Naive thymus-derived CD8-positive, alpha-beta T cell (primary cell): ENCODE results near the gene CLBA1. TPM values are rescaled to one million over a fixed set of nuclear protein-coding genes. Genes with fewer than 3 reads are reported as not detected.

Experiments used
- ATAC-seq, 2 donors: fragments of 150-1000 bp; cut with Tn5 transposase in 1 of 2; sonication (Bioruptor Pico), chemical (Tn5 transposase) in 1 of 2; 1 replicate in 1 of 2; 2 replicates in 1 of 2; pipeline ENCODE4 v1.10.0; 2021; ENCODE audit warnings: mild to moderate bottlenecking in 2 of 2, moderate library complexity in 2 of 2
- POLR2A ChIA-PET: fragments of 350-600 bp; sonication (Branson Sonifier 250); formaldehyde crosslinking; loops from one replicate; lab custom pipeline; 2021; ENCODE audit warnings: antibody characterized with exemption; lab: Charles Lee
- DNase-seq, 10 donors: peaks; one replicate each; pipeline versions ENCODE4 v3.0.0 to v3.0.0-alpha.2; 2020 to 2022
- H3K27ac Mint-ChIP-seq, 10 donors: one replicate each; pipeline ENCODE4 v1.8.0; 2020 to 2022; ENCODE audit warnings: mild to moderate bottlenecking in 10 of 10, mixed read lengths in 10 of 10, moderate library complexity in 4 of 10, inconsistent platforms in 1 of 10
- H3K27me3 Mint-ChIP-seq, 5 donors: one replicate each; pipeline ENCODE4 v1.8.0; 2021 to 2022; ENCODE audit warnings: mixed read lengths in 5 of 5
- H3K36me3 Mint-ChIP-seq, 3 donors: one replicate each; pipeline ENCODE4 v1.8.0; 2020 to 2022; ENCODE audit warnings: mixed read lengths in 3 of 3, mild to moderate bottlenecking in 2 of 3, inconsistent platforms in 1 of 3
- H3K4me1 Mint-ChIP-seq, 4 donors: one replicate each; pipeline ENCODE4 v1.8.0; 2021 to 2022; ENCODE audit warnings: mixed read lengths in 4 of 4
- H3K4me3 Mint-ChIP-seq, 10 donors: one replicate each; pipeline ENCODE4 v1.8.0; 2020 to 2022; ENCODE audit warnings: mild to moderate bottlenecking in 10 of 10, mixed read lengths in 10 of 10, moderate library complexity in 6 of 10, inconsistent platforms in 1 of 10
- H3K9me3 Mint-ChIP-seq, 9 donors: one replicate each; pipeline ENCODE4 v1.8.0; 2020 to 2022; ENCODE audit warnings: mixed read lengths in 9 of 9, mild to moderate bottlenecking in 3 of 9, inconsistent platforms in 1 of 9, moderate library complexity in 1 of 9
- polyA plus RNA-seq, 3 donors: library from polyadenylated mRNA; unstranded; fragments of 300-500 nt; fragmentation: Illumina TruSeq; gene quantifications; one replicate each; pipeline ENCODE4 v1.2.3, GENCODE V29; 2021
- total RNA-seq, 8 experiments: library from RNA in 2 of 8; stranded (reverse) in 2 of 8; gene quantifications; one replicate each; pipeline ENCODE4 v1.2.3 and lab custom pipeline; 2021 to 2026

Gene CLBA1
- total RNA-seq (1 to 10 TPM; 2.0 to 2.4 TPM), polyA plus RNA-seq (1 to 10 TPM in 2 of 3 donors, under 1 TPM in 1; 0.67 to 2.3 (median 1.2) TPM), total RNA-seq (lab: John Stamatoyannopoulos, UW) (3.0 to 8.3 (median 7.2) reads per million in 6 experiments)

DNA sequence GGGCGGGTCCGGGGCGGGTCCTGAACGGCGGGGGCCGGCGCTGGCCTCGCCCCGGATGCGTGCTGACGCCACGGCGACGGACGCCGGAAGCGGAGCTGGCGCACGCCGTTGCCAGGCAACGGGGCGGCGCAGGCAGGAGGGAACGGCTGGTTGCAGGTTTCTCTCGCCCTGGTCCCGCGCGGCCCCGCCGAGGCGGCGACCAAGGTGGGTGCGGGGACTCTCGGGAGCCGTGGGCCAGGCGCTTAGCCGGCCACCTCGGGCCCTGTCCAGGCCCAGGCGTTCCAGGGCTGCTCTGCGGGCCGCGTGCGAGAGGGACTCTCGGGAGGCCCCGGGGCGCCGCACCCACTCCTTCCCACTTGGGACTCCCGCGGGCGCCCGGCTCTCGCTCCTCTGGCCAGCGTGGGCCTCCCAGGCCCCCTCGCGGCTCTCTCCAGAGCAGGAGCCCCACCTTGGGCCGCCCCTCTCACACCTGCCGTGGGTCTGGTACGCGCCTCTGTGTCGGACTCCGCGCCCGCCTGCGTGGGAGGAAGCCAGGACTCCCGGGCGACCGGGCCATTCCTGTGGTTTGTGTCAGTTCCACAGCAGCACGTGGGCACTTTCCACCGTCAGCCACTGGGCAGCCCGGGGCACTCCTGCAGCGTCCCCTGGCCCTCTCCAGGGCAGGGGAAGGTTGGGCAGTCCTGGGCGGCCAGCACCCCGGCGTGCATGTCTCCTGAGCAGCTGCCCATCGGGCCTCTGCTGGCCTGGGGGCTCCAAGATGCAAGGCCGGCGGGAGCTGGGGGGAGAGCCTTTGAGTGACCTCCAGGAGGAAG is at the start of gene CLBA1:
Gene CLBA1, plus strand, starts transcription at position 114 of the 812 bp plus-strand sequence. Its CDS starts 644 bp downstream, at position 758.
- H3K4me3 Mint-ChIP-seq, result peak within 1 kb of the TSS; percentile 71 to 87 (median 78)
- peaks cover 0 to 11% (median 4%) of the 10 kb centered on the region in 4 donors for H3K4me1 Mint-ChIP-seq
- peaks cover 0 to 3% (median 0%) of the 10 kb centered on the region in 5 donors for H3K27me3 Mint-ChIP-seq
- peak within 1 kb of the TSS; percentile 25 to 94 (median 86) for H3K27ac Mint-ChIP-seq
- POLR2A ChIA-PET, result interaction anchor here (0.7 to 1.9 kb wide), 11 partner anchors 11 to 316 kb away, joined by 3 to 17 read pairs (median 3); partner anchors contain the start of genes CDCA4 and SIVA1
- H3K36me3 Mint-ChIP-seq, result no peaks in the 10 kb centered on the region
- ATAC-seq (peak; percentile 88 to 95), DNase-seq (peak; percentile 83 to 92 (median 89))
- no peaks in the 10 kb centered on the region for H3K9me3 Mint-ChIP-seq

DNA sequence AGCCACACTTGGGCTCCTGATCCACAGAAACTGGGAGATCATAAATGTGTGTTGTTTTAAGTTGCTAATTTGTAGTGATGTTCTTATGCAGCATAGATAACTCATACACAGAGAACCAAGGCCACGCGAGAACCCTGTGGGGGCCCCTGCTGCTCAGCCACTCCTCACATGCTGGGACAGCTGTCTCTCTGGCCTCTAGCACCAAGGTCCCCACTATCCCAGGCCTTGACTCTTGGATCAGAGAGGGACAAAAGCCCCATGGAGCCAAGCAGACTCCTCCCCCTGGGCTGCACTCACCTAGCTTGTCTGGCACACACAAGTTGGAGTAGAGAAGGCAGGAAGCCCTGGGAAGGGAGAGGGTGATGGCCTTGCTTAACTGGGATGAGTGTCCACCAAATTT is 49.6 kb upstream of the CLBA1 start:
- DNase-seq (no peak), ATAC-seq (no peak)
- no peak overlapping the region for H3K4me3 Mint-ChIP-seq
- peaks cover 1 to 8% (median 7%) of the 10 kb centered on the region in 4 donors for H3K4me1 Mint-ChIP-seq
- H3K27ac Mint-ChIP-seq, result no peak overlapping the region
- no peaks in the 10 kb centered on the region for H3K36me3 Mint-ChIP-seq
- H3K27me3 Mint-ChIP-seq, result peaks cover 0 to 24% (median 7%) of the 10 kb centered on the region in 5 donors
- H3K9me3 Mint-ChIP-seq, result no peaks in the 10 kb centered on the region
- POLR2A ChIA-PET, result no interaction called here

DNA sequence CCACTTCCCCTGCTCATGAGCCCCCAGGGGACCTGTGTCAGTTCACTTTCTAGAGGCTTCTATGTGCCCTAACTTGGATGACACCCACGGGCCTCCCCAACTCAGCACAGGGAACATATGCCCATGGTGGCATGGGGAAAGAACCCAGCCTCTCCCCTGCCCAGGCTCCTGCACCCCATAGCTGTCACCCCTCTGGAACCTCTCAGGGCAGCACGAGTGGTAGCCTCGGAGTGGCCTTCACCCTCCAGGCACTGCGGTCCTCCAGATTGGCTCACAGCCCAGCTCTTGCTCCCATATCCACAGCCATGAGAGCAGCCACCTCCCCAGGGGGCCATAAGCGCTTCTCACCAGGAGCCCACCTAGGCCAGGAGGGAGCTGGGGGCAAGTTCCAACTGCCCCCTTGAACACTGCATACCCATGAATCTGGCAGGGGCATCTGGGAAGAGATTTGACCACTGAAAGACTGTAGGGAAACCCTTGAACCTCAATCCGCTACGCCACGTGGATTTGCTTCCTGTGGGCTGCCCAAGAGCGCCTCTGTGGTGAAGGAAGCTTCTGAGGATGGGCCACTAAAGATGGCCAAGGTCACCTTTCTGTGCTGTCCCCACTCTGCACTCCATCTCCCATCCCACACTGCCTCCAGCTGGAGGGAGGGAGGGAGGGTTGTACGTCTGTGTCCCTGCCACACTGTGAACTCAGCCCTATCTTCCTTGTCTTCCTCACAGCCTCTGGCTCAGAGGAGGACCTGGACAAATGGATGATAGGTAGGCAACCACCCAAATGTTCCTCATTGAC is 49.0 kb upstream of the CLBA1 start:
- H3K27me3 Mint-ChIP-seq, result peaks cover 0 to 24% (median 7%) of the 10 kb centered on the region in 5 donors
- POLR2A ChIA-PET, result no interaction called here

DNA sequence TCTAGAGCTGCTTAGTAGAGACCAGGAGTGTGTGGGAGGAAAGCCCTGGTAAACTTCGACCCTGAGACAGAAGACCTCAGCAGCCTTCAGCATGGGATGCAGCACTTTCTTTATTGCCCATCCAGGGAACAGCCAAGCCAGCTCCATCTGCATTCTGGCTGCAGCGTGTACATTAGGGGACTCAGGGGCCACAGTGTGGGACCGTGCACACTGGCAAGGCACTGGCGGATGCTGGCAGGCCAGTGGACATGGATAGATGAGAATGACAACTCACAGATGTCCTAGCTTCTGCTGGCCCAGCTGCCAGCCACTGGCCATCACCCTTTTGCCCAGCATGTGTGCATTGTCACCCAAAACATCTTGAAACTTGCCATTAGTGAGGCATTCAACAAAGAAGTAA is 48.4 kb upstream of the CLBA1 start:
- Mint-ChIP-seq H3K27me3 (peaks cover 0 to 24% (median 7%) of the 10 kb centered on the region in 5 donors), H3K36me3 (no peaks in the 10 kb centered on the region), H3K4me3 (no peak overlapping the region), H3K9me3 (no peaks in the 10 kb centered on the region), H3K4me1 (peaks cover 1 to 7% (median 7%) of the 10 kb centered on the region in 4 donors), H3K27ac (peak overlapping the region in 1 of 10 donors; percentile 2)
- no peak for ATAC-seq
- DNase-seq, result no peak
- POLR2A ChIA-PET, result no interaction called here

More for the DNA sequence above, 49.0 kb upstream of the CLBA1 start:
- H3K4me3 Mint-ChIP-seq, result no peak overlapping the region
- H3K4me1 Mint-ChIP-seq, result peaks cover 1 to 8% (median 7%) of the 10 kb centered on the region in 4 donors
- H3K36me3 Mint-ChIP-seq, result no peaks in the 10 kb centered on the region
- DNase-seq (no peak), ATAC-seq (no peak)
- H3K27ac Mint-ChIP-seq, result peak overlapping the region in 1 of 10 donors; percentile 9
- no peaks in the 10 kb centered on the region for H3K9me3 Mint-ChIP-seq

DNA sequence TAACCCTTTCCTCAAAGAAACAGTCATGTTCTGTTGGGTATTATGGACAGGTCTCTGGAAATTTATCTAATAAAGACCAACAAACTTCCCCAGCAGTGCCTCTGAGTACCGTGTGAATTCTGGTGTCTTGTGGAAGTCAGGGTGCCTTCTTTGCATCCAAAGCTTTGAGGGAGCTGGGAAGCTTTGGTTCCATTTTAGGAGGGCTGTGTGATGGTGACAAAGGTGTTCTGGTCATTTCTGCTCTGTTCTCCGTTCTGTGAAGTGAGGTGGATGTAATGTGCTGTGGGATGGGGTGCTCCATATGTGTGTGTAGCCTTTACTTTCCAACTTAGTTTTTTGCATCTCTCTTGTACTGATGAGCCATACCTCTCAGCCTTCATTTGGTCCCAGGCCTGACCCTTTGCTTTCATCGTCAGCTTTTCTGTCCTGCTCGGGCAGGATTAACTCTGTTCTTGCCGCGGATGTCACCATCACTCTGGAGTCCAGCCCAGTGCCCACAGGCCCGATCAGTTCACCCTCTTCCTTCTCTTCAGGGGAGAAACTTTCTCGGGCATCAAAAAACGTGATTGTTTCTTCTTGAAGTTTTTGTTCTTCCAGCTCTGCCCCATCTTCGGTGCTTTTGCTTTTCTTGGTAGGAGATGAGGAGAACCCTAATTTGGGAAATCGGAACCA is 47.8 kb upstream of the CLBA1 start:
- Mint-ChIP-seq H3K4me3 (no peak overlapping the region), H3K27ac (no peak overlapping the region), H3K27me3 (peaks cover 0 to 25% (median 7%) of the 10 kb centered on the region in 5 donors), H3K9me3 (no peaks in the 10 kb centered on the region), H3K36me3 (no peaks in the 10 kb centered on the region), H3K4me1 (peaks cover 1 to 7% (median 7%) of the 10 kb centered on the region in 4 donors)
- ATAC-seq (no peak), DNase-seq (no peak)
- POLR2A ChIA-PET, result no interaction called here

DNA sequence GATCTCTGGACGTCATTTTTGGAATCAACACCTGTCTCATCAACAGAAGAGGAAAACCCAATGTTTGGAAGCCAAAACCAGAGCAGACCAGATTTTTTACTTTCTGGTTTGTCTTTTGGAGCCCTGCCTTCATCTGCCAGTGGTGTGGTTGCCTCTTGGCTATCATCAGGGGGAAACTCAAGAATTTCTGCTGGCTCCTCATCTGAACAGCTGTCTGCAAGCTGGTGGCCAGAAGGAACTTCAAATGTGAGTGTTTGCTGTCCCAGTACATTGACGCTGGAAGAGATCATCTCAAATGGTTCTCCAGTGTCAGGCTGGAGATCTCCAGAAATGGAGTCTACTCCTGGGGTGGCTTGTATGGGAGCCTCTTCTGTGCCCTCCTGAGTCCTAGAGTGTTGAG is 47.2 kb upstream of the CLBA1 start:
- H3K9me3 Mint-ChIP-seq, result no peaks in the 10 kb centered on the region
- H3K36me3 Mint-ChIP-seq, result no peaks in the 10 kb centered on the region
- POLR2A ChIA-PET, result no interaction called here
- H3K27me3 Mint-ChIP-seq, result peaks cover 0 to 31% (median 7%) of the 10 kb centered on the region in 5 donors
- no peak overlapping the region for H3K4me3 Mint-ChIP-seq
- ATAC-seq (no peak), DNase-seq (no peak)
- H3K4me1 Mint-ChIP-seq, result peaks cover 1 to 7% (median 7%) of the 10 kb centered on the region in 4 donors
- H3K27ac Mint-ChIP-seq, result peak overlapping the region in 1 of 10 donors; percentile 35

DNA sequence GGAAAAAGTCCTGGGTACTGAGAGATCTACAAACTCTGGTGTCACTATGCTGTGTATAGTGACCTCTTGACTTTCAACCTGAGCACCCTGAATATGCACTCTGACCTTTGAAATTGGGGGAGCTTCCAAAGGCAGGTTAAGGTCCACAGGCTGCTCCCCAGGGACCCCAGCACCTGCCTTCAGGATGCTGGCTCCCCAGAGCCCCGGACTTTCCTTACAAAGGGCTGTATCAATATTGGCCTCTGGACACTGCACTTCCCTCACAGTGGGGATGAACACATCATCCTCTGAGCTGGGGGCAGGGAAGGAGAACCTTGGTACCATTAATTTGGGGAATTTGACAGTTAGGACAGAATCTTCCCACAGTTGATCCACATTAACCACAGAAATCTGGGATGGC is 46.6 kb upstream of the CLBA1 start:
- no peak overlapping the region for H3K27ac Mint-ChIP-seq
- H3K27me3 Mint-ChIP-seq, result peaks cover 0 to 33% (median 7%) of the 10 kb centered on the region in 5 donors

DNA sequence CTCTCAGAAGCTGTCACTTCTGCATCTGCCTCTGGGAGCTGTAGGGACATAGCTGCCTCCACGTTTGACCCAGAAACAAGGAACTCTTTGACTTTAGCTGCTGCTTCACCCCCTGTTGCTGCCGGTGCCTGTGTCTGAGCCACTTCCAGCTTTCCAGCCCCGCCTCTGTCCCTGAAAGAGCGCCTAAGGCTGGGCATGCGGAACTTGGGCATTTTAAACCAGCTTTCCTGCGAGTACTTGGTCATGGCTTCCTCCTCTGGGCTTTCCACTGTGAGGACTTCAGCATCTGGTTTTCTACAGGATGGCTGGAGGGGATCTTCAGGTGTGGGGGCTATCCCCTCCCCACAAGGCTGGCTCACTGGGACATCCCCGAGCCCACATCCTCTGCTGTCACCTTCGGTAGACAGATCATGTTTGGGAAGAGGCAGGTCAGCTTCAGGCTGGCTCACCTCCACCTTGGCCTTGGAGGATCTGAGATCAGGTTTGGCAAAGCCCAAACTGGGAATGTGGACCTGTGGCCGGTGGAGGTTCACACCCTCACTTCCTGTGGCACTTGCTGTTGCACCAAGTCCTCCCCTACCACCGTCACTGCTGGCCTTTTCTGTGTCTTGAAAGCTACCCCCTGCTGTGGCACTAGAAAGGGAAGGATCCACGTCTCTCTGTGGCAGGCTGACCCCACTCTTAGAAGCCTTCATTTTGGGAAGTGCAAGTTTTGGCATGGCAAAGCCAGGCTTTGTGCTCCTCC is 45.8 kb upstream of the CLBA1 start:
- no peaks in the 10 kb centered on the region for H3K9me3 Mint-ChIP-seq
- H3K4me1 Mint-ChIP-seq, result peaks cover 0 to 2% (median under 1%) of the 10 kb centered on the region in 4 donors
- no peak for DNase-seq

More for the DNA sequence above, 46.6 kb upstream of the CLBA1 start:
- POLR2A ChIA-PET, result no interaction called here
- Mint-ChIP-seq H3K4me3 (no peak overlapping the region), H3K9me3 (no peaks in the 10 kb centered on the region), H3K4me1 (peaks cover 1 to 7% (median 7%) of the 10 kb centered on the region in 4 donors), H3K36me3 (no peaks in the 10 kb centered on the region)
- ATAC-seq (no peak), DNase-seq (peak in 1 of 10 donors; percentile 0)

DNA sequence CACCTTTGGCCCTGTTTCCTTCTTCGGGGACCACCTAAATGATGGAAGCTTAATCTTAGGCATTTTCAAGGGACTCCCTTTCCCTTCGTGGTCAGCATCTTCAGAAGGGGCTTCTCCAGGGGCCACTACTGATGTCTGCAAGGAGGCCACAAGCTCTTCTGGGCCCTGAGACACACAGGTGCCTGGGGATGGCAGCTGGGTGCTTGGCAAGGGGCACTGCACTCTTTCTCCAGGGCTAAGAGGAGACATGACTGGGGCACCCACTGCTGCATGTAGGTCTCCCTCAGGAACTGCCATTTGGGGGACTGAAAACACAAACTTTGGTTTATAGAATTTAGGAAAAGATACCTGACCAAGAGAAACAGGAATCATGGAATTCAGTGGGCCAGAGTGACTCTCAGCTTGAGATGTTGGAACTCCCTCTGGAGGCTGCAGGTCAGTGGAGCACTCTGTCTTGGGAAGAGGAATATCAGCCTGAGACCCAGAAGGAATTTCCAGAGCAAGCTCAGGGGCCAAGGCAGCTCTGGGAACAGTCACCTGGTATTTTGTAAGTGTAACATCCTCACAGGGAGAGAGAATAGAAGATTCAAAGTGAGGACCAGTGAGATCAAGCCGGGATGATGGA is 45.0 kb upstream of the CLBA1 start:
- DNase-seq (no peak), ATAC-seq (no peak)
- Mint-ChIP-seq H3K4me3 (no peak overlapping the region), H3K27me3 (peaks cover 0 to 24% (median 7%) of the 10 kb centered on the region in 5 donors), H3K27ac (no peak overlapping the region), H3K4me1 (no peaks in the 10 kb centered on the region), H3K9me3 (no peaks in the 10 kb centered on the region), H3K36me3 (no peaks in the 10 kb centered on the region)
- POLR2A ChIA-PET, result no interaction called here

More for the DNA sequence above, 45.8 kb upstream of the CLBA1 start:
- Mint-ChIP-seq H3K27ac (no peak overlapping the region), H3K27me3 (peaks cover 0 to 26% (median 7%) of the 10 kb centered on the region in 5 donors), H3K36me3 (no peaks in the 10 kb centered on the region), H3K4me3 (no peak overlapping the region)
- no peak for ATAC-seq
- POLR2A ChIA-PET, result interaction anchor here (0.6 kb wide), 1 partner anchor 106 kb away, joined by 3 read pairs; no protein-coding TSS in a partner anchor

DNA sequence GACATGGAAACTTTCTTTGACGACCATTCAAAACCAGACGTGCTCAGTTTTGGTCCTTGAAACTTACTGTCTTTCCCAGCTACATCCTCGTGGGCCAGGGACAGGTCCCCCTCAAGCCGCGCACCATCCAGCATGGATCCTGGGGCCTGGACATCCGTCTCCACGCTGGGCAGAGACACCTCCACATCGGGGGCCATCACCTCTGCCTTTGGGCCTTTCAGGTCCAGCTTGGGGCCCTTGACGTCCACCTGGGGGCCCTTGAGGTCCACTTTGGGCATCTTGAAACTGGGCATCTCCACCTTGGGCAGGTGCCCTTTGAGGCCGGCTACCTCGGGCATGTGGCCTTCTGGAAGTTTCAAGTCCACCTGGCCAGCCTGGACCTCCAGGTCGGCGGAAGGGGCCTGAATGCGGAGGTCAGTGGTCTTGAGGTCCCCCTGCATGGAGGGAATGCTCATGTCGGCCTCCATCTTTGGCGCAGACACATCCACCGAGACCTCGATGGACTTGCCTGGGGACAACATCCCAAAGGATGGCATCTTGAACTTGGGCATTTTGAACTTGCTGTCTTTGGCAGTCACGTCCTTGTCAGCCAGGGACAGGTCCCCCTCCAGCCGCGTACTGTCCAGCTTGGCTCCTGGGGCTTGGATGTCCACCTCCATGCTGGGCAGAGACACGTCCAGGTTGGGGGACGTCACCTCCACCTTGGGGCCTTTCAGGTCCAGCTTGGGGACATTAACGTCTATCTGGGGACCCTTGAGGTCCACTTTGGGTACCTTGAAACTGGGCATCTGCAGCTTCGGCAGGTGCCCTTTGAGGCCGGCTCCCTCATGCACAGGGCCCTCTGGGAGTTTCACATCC is 43.9 kb upstream of the CLBA1 start:
- POLR2A ChIA-PET, result no interaction called here
- Mint-ChIP-seq H3K36me3 (no peaks in the 10 kb centered on the region), H3K27ac (no peak overlapping the region), H3K27me3 (peaks cover 0 to 19% (median 7%) of the 10 kb centered on the region in 5 donors), H3K4me3 (no peak overlapping the region), H3K4me1 (no peaks in the 10 kb centered on the region), H3K9me3 (no peaks in the 10 kb centered on the region)
- DNase-seq (no peak), ATAC-seq (no peak)

DNA sequence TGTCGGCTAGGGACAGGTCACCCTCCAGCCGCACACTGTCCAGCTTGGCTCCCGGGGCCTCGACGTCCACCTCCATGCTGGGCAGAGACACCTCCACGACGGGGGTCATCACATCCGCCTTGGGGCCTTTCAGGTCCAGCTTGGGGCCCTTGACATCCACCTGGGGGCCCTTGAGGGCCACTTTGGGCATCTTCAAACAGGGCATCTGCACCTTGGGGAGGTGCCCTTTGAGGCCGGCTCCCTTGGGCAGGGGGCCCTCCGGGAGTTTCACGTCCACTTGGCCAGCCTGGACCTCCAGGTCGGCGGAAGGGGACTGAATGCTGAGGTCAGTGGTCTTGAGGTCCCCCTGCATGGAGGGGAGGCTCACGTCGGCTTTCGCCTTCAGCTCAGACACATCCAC is 43.0 kb upstream of the CLBA1 start:
- no peaks in the 10 kb centered on the region for H3K4me1 Mint-ChIP-seq
- H3K9me3 Mint-ChIP-seq, result no peaks in the 10 kb centered on the region
- DNase-seq, result no peak
- no peak overlapping the region for H3K4me3 Mint-ChIP-seq
- ATAC-seq, result no peak
- POLR2A ChIA-PET, result no interaction called here
- no peak overlapping the region for H3K27ac Mint-ChIP-seq
- peaks cover 0 to 12% (median 7%) of the 10 kb centered on the region in 5 donors for H3K27me3 Mint-ChIP-seq
- no peaks in the 10 kb centered on the region for H3K36me3 Mint-ChIP-seq
